Muscle of back (tissue), 11 donors: ENCODE measurements around the gene NLGN4X. TPM values are rescaled to one million over a fixed set of nuclear protein-coding genes. Genes with fewer than 3 reads are reported as not detected.
A peak's percentile ranks its signal among the peaks of the same experiment; 100 is the strongest.

ENCODE experiments used
- DNase-seq, 3 donors: peaks; one replicate each; pipeline versions ENCODE4 v3.0.0 to v3.0.0-alpha.2; 2013
- polyA plus RNA-seq, 10 donors: library from polyadenylated mRNA; unstranded; fragments of 120-200 nt; gene quantifications; one replicate each; pipeline ENCODE4 v1.2.1, GENCODE V29; 2013; ENCODE audit not compliant: insufficient read length in 10 of 10

NLGN4X gene
- polyA plus RNA-seq, 10 donors = 2.3 to 5.6 (median 3.4) TPM

DNA sequence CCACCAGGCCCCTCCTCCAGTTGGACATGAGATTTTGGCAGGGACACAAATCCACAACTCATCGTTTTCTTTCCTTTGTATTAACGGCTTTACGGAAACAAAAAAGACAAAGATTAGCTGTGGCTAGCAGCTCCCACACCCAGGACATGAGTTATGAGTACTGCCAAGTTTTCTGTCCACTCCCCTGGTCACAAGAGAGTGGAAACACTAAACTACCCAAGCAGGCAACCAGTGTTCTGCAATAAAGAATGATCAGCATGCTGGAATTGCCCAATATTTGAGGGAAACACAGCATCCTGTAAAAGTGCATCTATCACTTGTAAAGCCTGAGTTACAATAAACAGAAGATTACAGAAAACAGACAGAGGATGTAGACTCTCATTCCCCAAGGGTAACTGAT lies 358.4 kb downstream of the NLGN4X start:
- peak in 1 of 3 donors; percentile 3 for DNase-seq

DNA sequence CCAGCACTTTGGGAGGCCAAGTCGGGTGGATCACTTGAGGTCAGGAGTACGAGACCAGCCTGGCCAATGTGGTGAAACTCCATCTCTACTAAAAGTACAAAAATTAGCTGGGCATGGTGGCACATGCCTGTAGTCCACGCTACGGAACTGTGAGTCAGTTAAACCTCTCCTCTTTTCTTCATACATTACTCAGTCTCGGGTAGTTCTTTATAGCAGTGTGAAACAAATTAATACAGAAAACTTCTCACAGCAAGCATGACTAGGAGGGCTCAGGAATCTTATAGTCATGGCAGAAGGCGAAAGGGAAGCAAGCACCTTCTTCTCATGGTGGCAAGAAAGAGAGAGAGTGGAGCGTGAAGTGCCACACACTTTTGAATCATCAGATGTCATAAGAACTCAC lies 358.9 kb downstream of the NLGN4X start:
- DNase-seq = no peak

DNA sequence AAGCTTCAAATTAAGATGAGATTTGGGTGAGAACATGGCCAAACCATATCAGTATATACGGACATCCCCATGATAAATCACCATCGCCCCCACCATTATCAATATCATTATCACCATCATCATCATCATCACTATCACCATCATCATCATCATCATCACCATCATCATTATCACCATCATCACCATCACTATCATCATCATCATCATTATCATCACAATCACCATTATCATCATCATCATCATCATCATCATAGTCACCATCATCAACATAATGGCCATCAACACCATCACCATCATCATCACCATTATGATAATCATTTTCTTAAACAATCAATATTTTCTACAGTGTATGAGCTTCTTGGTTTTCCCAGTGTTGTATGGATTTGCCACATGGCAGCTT lies 360.9 kb downstream of the NLGN4X start:
- no peak for DNase-seq

DNA sequence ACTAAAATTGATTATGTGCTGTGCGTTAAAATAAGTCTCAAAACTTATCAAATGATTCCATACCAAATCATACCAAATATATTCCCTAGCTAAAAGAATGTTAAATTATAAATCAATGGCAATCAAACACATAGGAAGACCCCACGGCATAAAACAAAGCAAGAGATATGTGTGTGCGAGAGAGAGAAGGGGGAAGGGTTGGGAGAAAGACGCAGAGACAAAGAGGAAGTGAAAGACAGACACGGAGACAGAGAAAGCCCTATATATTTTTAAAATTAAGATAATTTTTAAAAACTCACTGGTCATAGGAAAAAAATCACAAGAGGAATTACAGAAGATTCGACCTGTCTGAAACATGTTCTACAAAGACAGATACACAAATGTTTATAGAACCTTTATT lies 371.4 kb downstream of the NLGN4X start:
- DNase-seq = no peak

DNA sequence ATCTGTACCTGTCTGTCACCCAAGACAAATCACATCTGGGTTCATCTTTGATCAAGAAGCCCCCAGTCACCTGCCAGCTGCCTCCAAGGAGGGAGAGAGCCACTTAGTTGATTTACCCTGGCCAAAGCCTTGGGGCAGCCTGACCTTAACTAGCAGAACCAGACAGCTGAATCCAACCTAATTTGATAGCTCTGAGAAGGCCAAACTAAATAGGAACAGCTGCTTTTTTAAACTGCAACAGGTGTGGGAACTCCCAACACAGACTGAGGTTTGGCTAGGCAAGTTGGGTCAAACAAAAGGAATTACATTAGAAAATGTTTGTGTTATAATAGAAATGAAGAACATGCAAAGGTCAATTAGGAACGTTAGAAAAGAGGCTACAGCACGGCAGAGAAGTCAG lies 375.7 kb downstream of the NLGN4X start:
- DNase-seq = peak in 1 of 3 donors; percentile 2

DNA sequence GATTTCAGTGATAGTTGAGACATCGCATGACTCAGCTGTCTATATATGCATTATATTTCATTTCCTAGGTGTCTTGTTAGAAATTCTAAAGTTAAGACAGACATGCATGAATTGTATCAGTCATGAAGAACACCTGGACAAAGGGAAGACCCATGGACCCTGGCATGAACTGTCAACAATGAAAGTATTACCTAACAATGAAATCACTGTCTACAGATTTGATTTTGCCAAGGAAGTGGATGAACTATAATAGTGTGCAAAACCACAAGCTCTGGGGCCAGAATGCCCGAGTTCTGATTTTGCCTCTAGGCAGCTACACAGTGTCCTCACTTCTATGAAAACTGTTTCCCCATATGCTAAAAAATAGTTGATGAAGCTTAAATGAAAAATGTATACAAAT lies 386.1 kb downstream of the NLGN4X start:
- DNase-seq = no peak
